ENCODE data around the gene ZNF608. TPM values are rescaled to one million over a fixed set of nuclear protein-coding genes. Genes with fewer than 3 reads are reported as not detected.

ZNF608 gene
- total RNA-seq = 10.3 and 12.2 TPM in 2 replicates

GRCh38 chr5:124745928-124746915 lies at the start of gene ZNF608:
ZNF608 (minus strand) TSS chr5:124746639; CDS start chr5:124744989, 1,650 bp downstream.

Measured in cardiac atrium fibroblast (primary cell).